GM19372 (cell line): ENCODE results near the gene CHTOP.
"Not testable (repeated sequence)": the region's sequence is repeated elsewhere in the genome, so short reads cannot be mapped to it uniquely, and the experiment has no call there.

ENCODE experiments used
- ATAC-seq: cut with Tn5 transposase; IDR thresholded peaks from one replicate; pipeline ENCODE4 v1.9.1; 2021; ENCODE audit warnings: mild to moderate bottlenecking, low read depth, moderate library complexity; ENCODE audit not compliant: unreplicated experiment

CHTOP gene

DNA sequence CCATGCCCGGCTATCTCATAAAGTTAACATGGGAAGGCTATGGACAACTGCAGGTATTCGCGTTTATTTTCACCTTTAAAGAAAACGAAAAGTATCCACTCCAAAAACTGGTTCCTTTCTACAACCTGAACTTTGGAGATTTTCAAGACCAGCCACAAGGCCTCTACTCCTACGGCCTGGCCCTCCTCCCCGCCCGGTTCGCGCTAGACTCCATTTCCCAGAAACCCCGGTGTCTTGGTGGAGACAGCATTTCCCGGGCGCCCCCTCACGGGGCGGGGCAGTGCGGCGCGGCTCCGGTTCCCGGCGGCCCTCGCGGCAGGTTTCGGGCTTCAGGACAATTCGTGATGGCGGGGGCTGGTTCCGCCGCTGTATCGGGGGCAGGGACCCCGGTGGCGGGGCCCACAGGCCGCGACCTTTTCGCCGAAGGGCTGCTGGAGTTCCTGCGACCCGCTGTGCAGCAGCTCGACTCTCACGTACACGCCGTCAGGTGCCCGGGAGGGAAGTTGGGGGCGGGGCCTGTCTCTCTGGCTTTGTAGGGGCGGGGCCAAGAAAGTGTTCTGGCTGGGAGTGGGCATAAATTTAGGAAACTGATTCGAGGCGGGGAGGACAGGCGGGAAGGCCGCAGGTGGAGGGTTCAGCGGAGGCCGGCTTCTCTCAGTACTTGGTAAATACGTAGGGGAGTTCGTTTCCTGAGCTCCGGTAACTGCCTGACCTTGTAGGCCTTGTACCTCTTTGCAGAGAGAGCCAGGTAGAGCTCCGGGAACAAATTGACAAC lies 24.7 kb downstream of the CHTOP start, which contains the start of gene SNAPIN:
Gene SNAPIN, plus strand, starts transcription at position 304 of the 775 bp plus-strand sequence. Its CDS starts 41 bp downstream, at position 345.
- peak; percentile 94 for ATAC-seq

DNA sequence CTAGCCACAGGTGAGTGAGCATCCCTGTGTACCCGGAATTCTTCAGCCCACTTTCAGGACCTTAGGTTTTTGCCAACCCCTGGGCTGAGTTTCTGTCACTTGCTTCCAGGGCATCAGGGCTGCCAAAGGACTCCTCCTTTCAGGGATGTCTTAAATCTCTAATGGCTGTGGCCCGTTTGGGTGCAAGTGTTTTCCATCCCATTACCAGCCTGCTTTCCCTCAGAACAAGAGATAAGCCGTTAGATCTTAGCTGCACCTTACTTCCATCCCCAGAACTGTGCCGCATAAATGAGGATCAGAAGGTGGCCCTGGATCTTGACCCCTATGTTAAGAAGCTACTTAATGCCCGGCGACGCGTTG lies 25.3 kb downstream of the CHTOP start:
- no peak for ATAC-seq

DNA sequence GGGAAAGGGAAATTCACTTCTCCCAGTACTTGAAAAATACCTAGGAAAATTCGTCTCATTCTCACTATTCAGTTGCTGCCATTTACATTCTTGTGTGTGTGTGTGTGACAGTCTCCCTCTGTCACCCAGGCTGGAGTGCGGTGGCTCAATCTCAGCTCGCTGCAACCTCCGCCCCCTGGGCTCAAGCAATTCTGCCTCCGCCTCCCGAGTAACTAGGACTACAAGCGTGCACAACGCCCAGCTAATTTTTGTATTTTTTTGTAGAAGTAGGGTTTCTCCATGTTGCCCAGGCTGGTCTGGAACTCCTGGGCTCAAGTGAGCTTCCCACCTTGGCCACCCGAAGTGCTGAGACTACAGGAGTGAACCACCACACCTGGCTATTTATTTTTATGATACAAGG lies 25.8 kb downstream of the CHTOP start:
- ATAC-seq: no peak

DNA sequence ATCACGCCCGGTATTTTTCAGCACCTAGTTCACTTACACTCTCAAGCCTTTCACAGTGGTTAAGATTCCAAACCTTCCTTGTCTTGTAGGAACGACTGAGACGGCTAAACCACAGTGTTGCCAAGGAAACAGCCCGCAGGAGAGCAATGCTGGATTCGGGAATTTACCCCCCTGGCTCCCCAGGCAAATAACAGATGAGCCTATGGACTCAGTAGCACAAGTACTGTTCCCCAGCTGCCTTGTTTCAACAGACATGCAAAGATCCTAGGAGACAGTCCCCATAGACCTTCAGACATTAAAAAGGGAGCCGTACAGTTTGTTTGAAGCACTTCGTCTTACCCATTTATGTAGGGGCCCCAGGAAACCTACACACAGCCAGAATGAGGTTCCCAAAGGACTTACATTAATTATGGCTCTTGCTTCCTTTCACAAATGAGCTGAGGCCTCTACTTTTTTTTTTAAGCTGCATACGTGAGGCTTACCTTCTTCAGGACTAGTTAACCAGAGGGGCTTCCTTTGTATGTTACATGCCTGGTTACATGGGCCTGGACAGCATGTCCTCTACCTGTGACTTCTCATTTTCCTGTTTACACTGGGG lies 27.3 kb downstream of the CHTOP start:
- no peak for ATAC-seq

DNA sequence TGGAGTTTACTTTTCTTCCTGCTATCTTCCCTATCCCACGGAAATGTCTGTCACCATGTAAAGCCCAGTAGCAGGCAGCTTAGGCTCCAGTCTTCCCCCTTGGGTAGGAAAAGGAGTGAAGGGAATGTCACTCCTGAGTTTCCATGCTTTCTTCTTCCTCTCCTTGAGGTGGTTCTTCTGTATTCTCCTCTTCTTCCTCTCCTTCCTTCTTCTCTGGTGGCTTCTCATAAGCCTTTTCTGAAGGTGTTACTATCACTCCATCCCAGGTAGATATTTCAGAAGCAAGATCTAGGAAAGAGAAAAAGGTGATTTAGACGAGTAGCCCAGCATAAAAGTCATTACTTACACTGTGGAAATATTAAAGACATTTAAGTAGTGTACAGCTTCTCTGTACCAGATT lies 28.4 kb downstream of the CHTOP start:
- ATAC-seq: no peak

DNA sequence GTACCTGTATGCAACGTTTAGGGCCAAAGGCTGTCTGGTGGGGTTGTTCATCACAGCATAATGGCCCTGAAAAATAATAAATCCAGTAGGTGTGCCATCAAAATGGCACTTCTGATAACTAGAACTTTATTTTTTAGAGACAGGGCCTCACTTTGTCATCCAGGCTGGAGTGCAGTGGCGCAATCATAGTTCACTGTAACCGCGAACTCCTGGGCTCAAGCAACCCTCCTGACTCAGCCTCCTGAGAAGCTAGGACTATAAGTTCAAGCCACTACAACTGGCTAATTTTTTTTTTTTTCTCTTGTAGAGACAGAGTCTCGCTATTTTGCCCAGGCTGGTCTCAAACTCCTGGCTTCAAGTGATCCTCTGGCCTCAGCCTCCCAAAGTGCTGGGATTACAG lies 29.3 kb downstream of the CHTOP start:
- ATAC-seq: no peak

DNA sequence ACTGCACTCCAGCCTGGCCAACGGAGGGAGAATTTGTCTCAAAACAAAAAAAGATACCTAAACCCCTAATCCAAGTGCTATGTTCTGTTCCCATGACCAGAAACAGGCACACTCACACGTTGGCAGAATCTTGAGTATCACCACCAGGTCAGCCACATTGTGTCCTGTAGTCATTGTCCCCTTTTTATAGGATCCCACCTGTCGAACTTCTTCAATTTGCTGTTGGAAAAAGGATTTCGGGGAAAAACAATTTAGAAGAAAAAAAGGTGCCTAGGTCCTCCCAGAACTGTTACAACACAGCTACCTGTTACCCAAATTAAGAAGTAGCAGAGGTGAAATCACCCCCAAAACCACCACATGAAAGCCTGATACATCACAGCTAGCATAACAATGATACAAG lies 33.6 kb downstream of the CHTOP start:
- ATAC-seq: no peak

DNA sequence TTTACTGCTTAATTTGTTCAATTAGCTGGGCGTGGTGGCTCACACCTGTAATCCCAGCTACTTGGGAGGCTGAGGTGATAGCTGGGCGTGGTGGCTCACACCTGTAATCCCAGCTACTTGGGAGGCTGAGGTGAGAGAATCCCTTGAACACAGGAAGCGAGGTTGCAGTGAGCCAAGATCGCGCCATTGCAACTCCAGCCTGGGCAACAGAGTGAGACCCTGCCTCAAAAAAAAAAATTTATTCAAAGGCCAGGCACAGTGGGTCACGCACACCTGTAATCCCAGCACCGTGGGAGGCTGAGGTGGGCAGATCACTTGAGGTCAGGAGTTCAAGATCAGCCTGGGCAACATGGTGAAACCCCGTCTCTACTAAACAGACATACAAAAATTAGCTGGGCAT lies 34.8 kb downstream of the CHTOP start:
- not testable (repeated sequence) for ATAC-seq

DNA sequence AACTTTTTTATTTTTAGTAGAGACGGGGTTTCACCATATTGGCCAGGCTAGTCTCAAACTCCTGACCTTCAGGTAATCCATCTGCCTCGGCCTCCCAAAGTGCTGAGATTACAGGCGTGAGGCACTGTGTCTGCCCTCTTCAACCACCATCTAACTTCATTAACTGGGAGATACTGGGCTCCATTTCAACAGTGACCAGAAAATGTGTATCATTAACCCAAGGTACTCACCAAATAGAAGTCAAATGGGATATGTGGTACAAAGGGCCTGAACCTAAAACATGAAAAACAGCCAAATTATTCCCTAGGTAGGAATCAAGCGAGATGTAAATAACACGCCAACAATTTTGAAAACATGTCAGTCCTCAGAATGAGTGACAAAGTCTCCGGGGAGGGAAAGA lies 35.7 kb downstream of the CHTOP start:
- no peak for ATAC-seq

DNA sequence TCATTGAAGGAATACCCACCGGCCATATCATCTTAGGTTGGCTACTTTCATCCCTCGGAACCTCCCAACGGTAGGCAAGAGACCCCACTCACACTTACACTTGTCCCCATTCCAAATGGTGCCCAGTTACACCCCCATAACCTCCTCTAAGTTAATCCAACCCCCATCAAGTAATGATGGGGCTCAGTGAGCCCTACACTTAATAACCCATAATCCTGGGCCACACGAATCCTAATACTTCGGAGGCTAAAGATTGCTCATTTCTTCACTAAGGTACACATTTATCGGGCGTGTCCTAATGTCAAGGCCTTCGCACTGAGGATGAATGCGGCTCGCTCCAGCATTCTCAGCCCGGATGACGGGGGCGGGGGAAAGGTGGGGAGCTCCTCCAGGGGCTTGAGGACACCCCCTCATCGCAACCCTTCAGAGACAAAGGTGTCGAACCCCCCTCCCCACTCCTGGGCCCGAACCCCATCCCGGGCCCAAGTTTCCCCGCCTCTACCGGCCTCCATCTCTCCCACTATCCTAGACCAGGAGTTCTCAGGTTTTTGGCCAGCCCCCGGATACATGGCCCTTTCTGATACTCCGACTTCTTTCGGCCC lies 36.5 kb downstream of the CHTOP start:
- ATAC-seq: no peak

DNA sequence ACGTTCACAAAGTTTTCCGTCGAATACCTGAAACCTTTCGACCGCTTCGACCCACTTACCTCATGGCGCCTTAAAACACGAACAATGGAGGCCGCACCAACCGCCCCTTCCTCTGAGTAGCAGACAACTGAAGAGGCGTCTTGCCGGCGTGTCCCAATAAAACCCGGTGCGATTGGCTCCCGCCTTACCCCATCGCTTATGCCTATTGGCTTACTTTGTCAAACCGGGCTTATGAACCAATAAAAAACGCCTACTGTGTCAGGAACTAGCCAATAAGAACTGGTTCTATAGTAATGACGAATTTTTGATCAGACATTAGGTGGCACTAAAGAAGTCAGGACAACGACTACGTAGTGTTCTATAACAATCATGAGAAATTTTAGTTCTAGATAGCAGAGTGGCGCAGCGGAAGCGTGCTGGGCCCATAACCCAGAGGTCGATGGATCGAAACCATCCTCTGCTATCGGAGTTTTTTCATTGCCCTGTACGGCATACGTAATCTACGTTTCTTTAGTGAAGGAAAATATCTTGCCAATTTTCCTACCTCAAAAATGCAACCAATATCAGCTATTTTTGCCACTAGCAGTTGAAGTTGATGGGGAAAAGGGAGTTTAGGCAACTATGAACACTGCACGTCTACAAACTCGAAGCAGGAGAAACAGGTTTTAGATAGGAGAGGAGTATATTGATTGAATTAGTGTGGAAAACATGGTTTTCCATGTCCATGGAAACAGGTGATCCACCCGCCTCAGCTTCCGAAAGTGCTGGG lies 37.2 kb downstream of the CHTOP start, which contains the start of gene ILF2:
Gene ILF2, minus strand, starts transcription at position 135 of the 769 bp plus-strand sequence. Its CDS starts 71 bp downstream, at position 64.
- ATAC-seq: peak; percentile 97

DNA sequence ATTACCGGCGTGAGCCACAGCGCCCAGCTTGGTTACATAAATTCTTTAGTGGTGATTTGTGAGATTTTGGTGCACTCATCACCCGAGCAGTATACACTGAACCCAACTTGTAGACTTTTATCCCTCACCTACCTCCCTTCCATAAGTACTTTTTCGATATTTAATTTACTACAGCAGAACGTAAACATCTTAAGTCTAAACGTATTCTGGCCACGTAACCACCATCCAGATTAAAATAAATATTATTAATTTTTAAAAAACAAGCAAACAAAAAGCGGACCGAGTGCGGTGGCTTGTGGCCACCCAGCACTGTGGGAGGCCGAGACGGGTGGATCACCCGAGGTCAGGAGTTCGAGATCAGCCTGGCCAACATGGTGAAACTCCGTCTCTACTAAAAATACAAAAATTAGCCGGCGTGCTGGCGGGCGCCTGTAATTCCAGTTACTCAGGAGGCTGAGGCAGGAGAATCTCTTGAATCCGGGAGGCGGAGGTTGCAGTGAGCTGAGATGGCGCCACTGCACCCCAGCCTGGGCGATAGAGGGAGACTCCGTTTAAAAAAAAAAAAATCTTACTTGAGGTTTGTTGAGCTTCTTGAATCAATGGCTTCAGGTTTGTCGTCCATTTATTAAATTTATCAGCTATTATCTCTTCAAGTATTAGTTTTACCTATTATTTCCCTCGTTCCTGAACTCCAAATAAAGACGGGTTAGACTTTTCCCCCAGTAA lies 37.9 kb downstream of the CHTOP start:
- ATAC-seq: not testable (repeated sequence)

DNA sequence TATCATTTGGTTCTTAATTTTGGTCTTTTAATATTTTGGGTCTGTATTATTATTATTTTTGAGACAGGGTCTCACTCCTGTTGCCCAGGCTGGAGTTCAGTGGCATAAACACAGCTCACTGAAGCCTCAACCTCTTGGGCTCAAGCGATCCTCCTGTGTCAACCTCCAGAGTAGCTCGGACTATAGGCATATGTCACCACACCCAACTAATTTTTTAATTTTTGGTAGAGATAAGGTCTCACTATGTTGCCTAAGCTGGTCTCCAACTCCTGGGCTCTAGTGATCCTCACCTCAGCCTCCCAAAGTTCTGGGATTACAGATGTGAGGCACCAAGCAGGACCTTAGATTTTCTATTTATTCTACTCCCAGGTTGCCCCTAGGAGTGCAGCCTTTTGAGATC lies 39.6 kb downstream of the CHTOP start:
- ATAC-seq: no peak

DNA sequence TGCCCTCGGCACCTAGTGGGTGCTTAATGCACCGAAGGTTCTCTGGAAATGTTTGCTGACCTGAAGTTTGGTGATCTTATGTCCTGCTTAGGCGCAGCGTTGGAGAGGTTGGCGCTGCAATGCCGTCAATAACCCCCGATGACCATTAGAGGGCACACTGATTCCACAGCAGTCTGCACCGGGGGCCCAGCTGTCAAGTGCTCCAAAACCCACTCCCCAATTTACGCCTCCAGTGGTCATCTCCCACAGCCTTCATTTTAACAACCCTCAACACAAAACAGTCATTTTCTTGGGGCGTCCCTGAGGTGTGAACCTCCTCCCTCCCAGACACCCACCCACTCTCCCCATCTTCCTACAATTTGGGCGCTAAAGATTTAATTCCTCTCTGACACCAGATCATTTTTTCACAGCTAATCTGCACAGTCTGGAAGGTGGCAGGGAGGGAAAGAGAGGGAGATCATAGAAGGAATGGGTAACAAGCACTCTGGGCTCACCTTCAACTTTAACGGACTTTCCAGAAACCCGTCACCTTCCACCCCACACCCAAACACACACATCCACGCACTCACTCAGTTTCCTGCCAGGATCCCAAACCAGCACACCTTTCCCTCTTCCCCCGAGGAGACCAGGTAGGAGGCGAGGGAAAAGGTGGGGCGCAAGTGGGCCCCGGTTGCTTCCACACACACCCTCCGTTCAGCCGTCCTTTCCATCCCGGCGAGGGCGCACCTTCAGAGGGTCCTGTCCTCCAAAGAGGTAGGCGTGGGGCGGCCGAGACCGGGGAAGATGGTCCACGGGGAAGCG lies 44.1 kb downstream of the CHTOP start:
- no peak for ATAC-seq

DNA sequence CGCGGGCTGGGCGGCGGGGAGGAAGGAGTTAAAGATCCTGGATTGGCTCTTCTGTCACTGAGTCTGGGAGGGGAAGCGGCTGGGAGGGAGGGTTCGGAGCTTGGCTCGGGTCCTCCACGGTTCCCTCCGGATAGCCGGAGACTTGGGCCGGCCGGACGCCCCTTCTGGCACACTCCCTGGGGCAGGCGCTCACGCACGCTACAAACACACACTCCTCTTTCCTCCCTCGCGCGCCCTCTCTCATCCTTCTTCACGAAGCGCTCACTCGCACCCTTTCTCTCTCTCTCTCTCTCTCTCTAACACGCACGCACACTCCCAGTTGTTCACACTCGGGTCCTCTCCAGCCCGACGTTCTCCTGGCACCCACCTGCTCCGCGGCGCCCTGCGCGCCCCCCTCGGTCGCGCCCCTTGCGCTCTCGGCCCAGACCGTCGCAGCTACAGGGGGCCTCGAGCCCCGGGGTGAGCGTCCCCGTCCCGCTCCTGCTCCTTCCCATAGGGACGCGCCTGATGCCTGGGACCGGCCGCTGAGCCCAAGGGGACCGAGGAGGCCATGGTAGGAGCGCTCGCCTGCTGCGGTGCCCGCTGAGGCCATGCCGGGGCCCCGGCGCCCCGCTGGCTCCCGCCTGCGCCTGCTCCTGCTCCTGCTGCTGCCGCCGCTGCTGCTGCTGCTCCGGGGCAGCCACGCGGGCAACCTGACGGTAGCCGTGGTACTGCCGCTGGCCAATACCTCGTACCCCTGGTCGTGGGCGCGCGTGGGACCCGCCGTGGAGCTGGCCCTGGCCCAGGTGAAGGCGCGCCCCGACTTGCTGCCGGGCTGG lies 44.9 kb downstream of the CHTOP start, which contains the start of gene NPR1:
Gene NPR1, plus strand, starts transcription at position 170 of the 818 bp plus-strand sequence. Its CDS starts 421 bp downstream, at position 591.
- no peak for ATAC-seq

DNA sequence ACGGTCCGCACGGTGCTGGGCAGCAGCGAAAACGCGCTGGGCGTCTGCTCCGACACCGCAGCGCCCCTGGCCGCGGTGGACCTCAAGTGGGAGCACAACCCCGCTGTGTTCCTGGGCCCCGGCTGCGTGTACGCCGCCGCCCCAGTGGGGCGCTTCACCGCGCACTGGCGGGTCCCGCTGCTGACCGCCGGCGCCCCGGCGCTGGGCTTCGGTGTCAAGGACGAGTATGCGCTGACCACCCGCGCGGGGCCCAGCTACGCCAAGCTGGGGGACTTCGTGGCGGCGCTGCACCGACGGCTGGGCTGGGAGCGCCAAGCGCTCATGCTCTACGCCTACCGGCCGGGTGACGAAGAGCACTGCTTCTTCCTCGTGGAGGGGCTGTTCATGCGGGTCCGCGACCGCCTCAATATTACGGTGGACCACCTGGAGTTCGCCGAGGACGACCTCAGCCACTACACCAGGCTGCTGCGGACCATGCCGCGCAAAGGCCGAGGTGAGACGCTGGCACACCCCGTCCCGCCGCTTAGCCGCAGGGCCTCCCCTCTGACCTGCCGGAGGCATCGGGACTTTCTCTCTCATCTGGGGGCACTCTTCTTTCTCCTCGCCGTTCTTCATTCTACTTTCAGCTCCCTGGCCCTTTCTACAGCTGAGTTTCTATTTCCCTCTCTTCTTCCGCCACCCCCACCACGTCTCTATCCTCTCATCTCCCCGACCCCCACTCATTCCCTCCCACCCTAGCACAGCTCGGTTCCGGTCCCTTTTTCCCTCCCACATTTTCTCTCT lies 45.7 kb downstream of the CHTOP start:
- no peak for ATAC-seq

DNA sequence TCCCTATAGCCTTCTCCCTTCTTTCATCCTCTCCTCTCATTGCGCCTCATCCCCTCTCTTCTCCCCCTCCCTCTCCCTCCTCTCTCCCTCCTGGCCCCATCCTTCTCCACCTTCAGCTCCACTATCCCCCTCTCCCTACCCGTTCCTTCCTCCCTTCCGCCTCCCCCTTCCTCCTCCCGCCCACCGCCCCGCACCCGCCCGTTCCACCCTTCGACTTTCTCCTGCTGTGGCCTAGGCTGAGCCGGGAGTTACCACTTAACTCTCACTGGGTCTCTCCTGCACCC lies 46.2 kb downstream of the CHTOP start:
- ATAC-seq: no peak

DNA sequence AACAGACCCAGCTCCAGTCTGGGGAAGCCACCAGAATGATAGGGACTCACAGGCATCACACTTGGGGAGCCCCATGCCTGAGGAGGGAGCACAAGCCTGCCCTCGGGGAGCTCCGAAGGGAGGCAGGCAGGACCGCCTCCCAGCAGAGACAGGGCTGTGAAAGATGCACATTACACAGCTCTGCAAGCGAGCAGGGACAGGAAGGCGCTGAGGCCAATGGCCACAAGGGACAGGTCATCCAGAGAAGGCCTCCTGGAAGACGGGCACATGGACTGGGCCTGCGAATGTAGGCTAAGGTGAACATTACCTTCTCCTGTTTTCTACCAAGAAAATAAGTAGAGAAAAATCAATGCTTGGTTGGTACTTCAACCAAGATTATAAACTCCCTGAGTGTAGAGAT lies 48.9 kb downstream of the CHTOP start:
- no peak for ATAC-seq
